KOPT-K1 (cell line): Measurements from ENCODE around the gene COQ6.
"Not testable (repeated sequence)": the region's sequence is repeated elsewhere in the genome, so short reads cannot be mapped to it uniquely, and the experiment has no call there.

ENCODE experiments used
- H3K27ac ChIP-seq: fragments of 200-600 bp; sonication (generic); 2 replicates; pipeline ENCODE4 v1.5.1; 2016; ENCODE audit warnings: antibody characterized with exemption, mild to moderate bottlenecking, low read depth, low read length; ENCODE audit not compliant: poor library complexity, severe bottlenecking
- H3K36me3 ChIP-seq: fragments of 200-600 bp; sonication (generic); 2 replicates; pipeline ENCODE4 v1.5.1; 2017; ENCODE audit warnings: antibody characterized with exemption, mild to moderate bottlenecking, low read length, moderate library complexity; ENCODE audit not compliant: insufficient read depth
- H3K9me3 ChIP-seq: fragments of 200-600 bp; sonication (generic); 2 replicates; pipeline ENCODE4 v1.5.1; 2017; ENCODE audit warnings: antibody characterized with exemption, low read length, mild to moderate bottlenecking; ENCODE audit not compliant: insufficient read depth, poor library complexity, severe bottlenecking

The COQ6 gene

GRCh38 chr14:73955674-73956073, 5.6 kb downstream of the COQ6 start:
- H3K27ac ChIP-seq, result no peak overlapping the region
- H3K36me3 ChIP-seq, result peaks cover 68% of the 10 kb centered on the region
- H3K9me3 ChIP-seq, result no peaks in the 10 kb centered on the region

GRCh38 chr14:73958591-73958990, 8.5 kb downstream of the COQ6 start:
- H3K27ac ChIP-seq, result no peak overlapping the region
- H3K9me3 ChIP-seq, result no peaks in the 10 kb centered on the region
- H3K36me3 ChIP-seq, result peaks cover 91% of the 10 kb centered on the region

GRCh38 chr14:73961192-73961591, 11.1 kb downstream of the COQ6 start:
- Histone ChIP-seq H3K36me3 (peaks cover 86% of the 10 kb centered on the region), H3K27ac (no peak overlapping the region), H3K9me3 (no peaks in the 10 kb centered on the region)

GRCh38 chr14:73965216-73965615, 15.1 kb downstream of the COQ6 start:
- no peak overlapping the region for H3K27ac ChIP-seq
- H3K9me3 ChIP-seq, result no peaks in the 10 kb centered on the region
- peaks cover 71% of the 10 kb centered on the region for H3K36me3 ChIP-seq

GRCh38 chr14:73968885-73969284, 18.8 kb downstream of the COQ6 start:
- Histone ChIP-seq H3K27ac (no peak overlapping the region), H3K36me3 (peaks cover 44% of the 10 kb centered on the region)

GRCh38 chr14:73973497-73973896, 23.4 kb downstream of the COQ6 start:
- H3K9me3 ChIP-seq, result no peaks in the 10 kb centered on the region
- H3K27ac ChIP-seq, result no peak overlapping the region
- peaks cover 32% of the 10 kb centered on the region for H3K36me3 ChIP-seq

More at GRCh38 chr14:73968885-73969284, 18.8 kb downstream of the COQ6 start:
- no peaks in the 10 kb centered on the region for H3K9me3 ChIP-seq

GRCh38 chr14:73976125-73976524, 26.0 kb downstream of the COQ6 start:
- Histone ChIP-seq H3K36me3 (peaks cover 18% of the 10 kb centered on the region; the same call in 1 of the 2 replicates), H3K27ac (no peak overlapping the region), H3K9me3 (no peaks in the 10 kb centered on the region)

- Histone ChIP-seq H3K36me3 (peaks cover 17% of the 10 kb centered on the region; the same call in 1 of the 2 replicates), H3K9me3 (no peaks in the 10 kb centered on the region), H3K27ac (no peak overlapping the region)
Observed at GRCh38 chr14:73977896-73978295, 27.8 kb downstream of the COQ6 start.

GRCh38 chr14:73988065-73988464, 38.0 kb downstream of the COQ6 start:
- peaks cover 17% of the 10 kb centered on the region for H3K36me3 ChIP-seq
- no peaks in the 10 kb centered on the region for H3K9me3 ChIP-seq
- no peak overlapping the region for H3K27ac ChIP-seq

- peaks cover 17% of the 10 kb centered on the region for H3K36me3 ChIP-seq
- H3K9me3 ChIP-seq, H3K27ac ChIP-seq: not testable (repeated sequence)
Observed at GRCh38 chr14:73988656-73989055, 38.6 kb downstream of the COQ6 start.

GRCh38 chr14:73991092-73991491, 41.0 kb downstream of the COQ6 start:
- Histone ChIP-seq H3K9me3 (no peaks in the 10 kb centered on the region), H3K27ac (no peak overlapping the region)

GRCh38 chr14:73994926-73995325, 44.8 kb downstream of the COQ6 start:
- not testable (repeated sequence) for H3K36me3 ChIP-seq, H3K9me3 ChIP-seq, H3K27ac ChIP-seq

More at GRCh38 chr14:73991092-73991491, 41.0 kb downstream of the COQ6 start:
- peaks cover 16% of the 10 kb centered on the region for H3K36me3 ChIP-seq

GRCh38 chr14:73995977-73996378, 45.9 kb downstream of the COQ6 start:
- Histone ChIP-seq H3K27ac (no peak overlapping the region), H3K9me3 (no peaks in the 10 kb centered on the region), H3K36me3 (peaks cover 3% of the 10 kb centered on the region; the same call in 1 of the 2 replicates)

- Histone ChIP-seq H3K27ac (no peak overlapping the region), H3K36me3 (peaks cover 3% of the 10 kb centered on the region; the same call in 1 of the 2 replicates), H3K9me3 (no peaks in the 10 kb centered on the region)
Observed at GRCh38 chr14:73996731-73997107, 46.6 kb downstream of the COQ6 start.

GRCh38 chr14:73997108-73997943, 47.2 kb downstream of the COQ6 start:
- Histone ChIP-seq H3K36me3 (peaks cover 3% of the 10 kb centered on the region; the same call in 1 of the 2 replicates), H3K27ac (no peak overlapping the region), H3K9me3 (no peaks in the 10 kb centered on the region)

- H3K9me3 ChIP-seq, result no peaks in the 10 kb centered on the region
- H3K36me3 ChIP-seq, result peaks cover 3% of the 10 kb centered on the region; the same call in 1 of the 2 replicates
- H3K27ac ChIP-seq, result no peak overlapping the region
Observed at GRCh38 chr14:73997944-73998447, 47.9 kb downstream of the COQ6 start.
